Measurements from ENCODE around the gene PTPN20.

PTPN20 gene

DNA sequence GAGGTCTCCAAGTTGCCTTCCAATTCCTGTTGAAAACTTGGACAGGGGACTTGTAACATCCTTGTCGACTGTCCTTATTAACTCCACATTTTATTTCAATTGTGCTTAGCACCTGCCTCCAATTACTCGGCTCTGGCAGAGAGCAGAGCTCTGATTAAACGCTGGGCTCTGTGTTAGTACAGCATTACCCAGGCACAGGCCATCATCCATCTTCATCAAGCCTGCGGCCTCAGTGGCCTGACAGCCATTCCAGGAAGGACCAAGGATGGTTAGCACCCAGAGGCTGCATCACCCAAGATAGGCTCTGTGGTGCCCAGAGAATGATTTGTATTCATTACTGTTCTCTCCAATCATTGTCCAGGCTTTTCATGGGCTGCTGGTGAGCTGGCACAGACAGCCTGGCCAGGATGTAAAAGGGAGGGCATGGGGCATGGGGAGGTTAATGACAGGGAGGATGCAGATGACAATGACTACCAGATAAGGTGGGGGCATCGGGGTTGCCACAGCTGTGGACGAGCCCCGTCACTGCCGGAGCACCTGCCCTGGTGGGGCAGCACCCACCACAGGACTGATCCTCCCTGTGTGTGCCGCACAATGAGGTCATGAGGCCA lies 123.3 kb downstream of the PTPN20 start:
- Histone ChIP-seq H3K4me1 (ENCODE audit: control insufficient read depth, insufficient read depth, low read length) (no peaks in the 10 kb centered on the region), H3K36me3 (ENCODE audit: control insufficient read depth, insufficient read depth, low read length) (no peaks in the 10 kb centered on the region), H3K27me3 (ENCODE audit: control insufficient read depth, insufficient read depth, low read length, poor library complexity, severe bottlenecking) (no peaks in the 10 kb centered on the region), H3K9me3 (ENCODE audit: control insufficient read depth, low read length) (no peaks in the 10 kb centered on the region), H3K27ac (ENCODE audit: insufficient read depth, low read depth, low read length, poor library complexity, severe bottlenecking) (no peak overlapping the region), H3K4me3 (ENCODE audit: insufficient read depth, low read depth, low read length) (no peak overlapping the region)
- WGBS, 2 experiments, result 92 to 94% methylated on average over 9 of the region's 9 CpGs

DNA sequence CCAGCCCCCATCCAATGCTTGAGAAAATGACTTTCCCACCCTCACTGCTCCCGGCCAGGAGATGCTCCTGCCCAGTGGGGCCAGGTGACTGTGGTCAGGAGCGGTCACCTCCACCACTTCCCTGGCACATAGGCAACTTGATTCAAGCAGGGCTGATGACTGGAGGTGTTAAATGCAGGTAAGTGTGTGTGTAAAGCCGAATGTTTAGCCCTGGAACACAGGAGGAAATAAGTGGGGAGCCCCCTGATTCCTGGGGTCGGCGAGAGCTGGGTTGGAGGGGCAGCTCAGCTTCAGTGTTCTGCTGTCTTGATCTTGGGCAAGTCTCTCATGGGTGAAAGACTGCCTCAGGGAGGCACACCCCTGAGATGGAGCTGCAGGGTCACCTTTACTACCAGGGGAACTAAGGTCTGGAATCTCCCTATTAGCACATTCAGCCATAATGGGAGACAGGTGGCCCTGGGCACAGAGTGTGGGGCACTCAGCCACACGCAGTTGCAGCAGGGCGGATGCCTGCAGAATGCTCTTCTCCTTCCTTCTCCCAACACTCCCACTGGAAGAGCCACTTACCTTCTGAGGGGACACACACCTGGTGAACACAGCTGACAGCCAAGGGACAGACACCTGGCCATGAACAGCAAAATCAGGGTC lies 124.1 kb downstream of the PTPN20 start:
- Histone ChIP-seq H3K4me3 (ENCODE audit: insufficient read depth, low read depth, low read length) (no peak overlapping the region), H3K27ac (ENCODE audit: insufficient read depth, low read depth, low read length, poor library complexity, severe bottlenecking) (no peak overlapping the region), H3K9me3 (ENCODE audit: control insufficient read depth, low read length) (no peaks in the 10 kb centered on the region), H3K4me1 (ENCODE audit: control insufficient read depth, insufficient read depth, low read length) (no peaks in the 10 kb centered on the region), H3K36me3 (ENCODE audit: control insufficient read depth, insufficient read depth, low read length) (no peaks in the 10 kb centered on the region), H3K27me3 (ENCODE audit: control insufficient read depth, insufficient read depth, low read length, poor library complexity, severe bottlenecking) (no peaks in the 10 kb centered on the region)
- WGBS, 2 experiments, result 89 to 95% methylated on average over 7 of the region's 7 CpGs

DNA sequence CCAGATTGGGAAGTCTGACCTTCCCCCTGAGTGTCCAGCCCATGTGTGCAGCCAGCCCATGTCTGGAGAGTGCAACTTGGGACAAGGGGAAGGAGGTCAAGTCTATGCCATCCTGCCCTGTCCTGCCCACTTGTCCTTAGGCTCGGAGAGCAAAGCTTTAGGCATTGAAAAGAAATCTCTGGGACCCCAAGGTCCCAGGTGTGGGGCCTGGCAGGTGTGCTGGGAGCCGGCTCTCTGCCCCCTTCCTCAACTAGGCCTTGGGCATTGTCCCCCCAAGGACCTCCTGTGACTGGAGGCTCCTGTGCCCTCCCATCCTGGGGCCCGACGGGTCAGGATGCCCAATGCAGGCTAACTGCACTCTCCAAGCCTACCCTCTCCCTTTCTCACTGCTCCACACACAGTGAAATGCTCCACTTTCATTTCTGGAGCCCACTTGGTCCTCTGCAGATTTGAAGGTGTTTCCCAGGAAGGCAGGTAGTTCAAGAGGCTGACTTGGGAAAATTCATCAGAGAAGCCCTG lies 124.7 kb downstream of the PTPN20 start:
- Histone ChIP-seq H3K4me1 (ENCODE audit: control insufficient read depth, insufficient read depth, low read length) (no peaks in the 10 kb centered on the region), H3K4me3 (ENCODE audit: insufficient read depth, low read depth, low read length) (no peak overlapping the region), H3K9me3 (ENCODE audit: control insufficient read depth, low read length) (no peaks in the 10 kb centered on the region), H3K27ac (ENCODE audit: insufficient read depth, low read depth, low read length, poor library complexity, severe bottlenecking) (no peak overlapping the region), H3K36me3 (ENCODE audit: control insufficient read depth, insufficient read depth, low read length) (no peaks in the 10 kb centered on the region), H3K27me3 (ENCODE audit: control insufficient read depth, insufficient read depth, low read length, poor library complexity, severe bottlenecking) (no peaks in the 10 kb centered on the region)
- WGBS, 2 experiments, result 84 to 89% methylated on average over 4 of the region's 4 CpGs

DNA sequence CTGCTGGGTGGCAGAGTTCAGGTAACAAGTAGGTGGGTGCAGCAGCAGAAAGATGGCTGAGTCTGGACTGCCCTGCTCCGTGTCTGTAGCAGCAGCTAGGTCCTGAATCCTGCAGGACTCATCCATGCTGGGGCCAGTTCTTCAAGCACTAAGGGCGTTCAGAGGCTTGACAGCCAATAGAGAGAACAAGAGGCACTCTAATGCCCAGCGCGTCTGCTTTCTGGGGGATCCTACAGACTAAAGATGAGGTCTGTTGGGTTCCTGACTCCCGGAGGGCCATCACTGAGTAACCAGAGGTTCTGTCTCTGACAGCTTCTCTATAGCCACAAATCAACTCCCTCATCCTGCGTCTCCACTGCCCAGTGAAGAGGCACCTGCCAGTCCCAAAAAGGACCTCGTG lies 125.5 kb downstream of the PTPN20 start:
- no peaks in the 10 kb centered on the region for H3K36me3 ChIP-seq (ENCODE audit: control insufficient read depth, insufficient read depth, low read length)
- no peaks in the 10 kb centered on the region for H3K27me3 ChIP-seq (ENCODE audit: control insufficient read depth, insufficient read depth, low read length, poor library complexity, severe bottlenecking)
- no peaks in the 10 kb centered on the region for H3K9me3 ChIP-seq (ENCODE audit: control insufficient read depth, low read length)
- H3K4me1 ChIP-seq (ENCODE audit: control insufficient read depth, insufficient read depth, low read length), result no peaks in the 10 kb centered on the region
- no peak overlapping the region for H3K4me3 ChIP-seq (ENCODE audit: insufficient read depth, low read depth, low read length)
- 90 to 93% methylated on average over 7 of the region's 7 CpGs for WGBS, 2 experiments
- no peak overlapping the region for H3K27ac ChIP-seq (ENCODE audit: insufficient read depth, low read depth, low read length, poor library complexity, severe bottlenecking)

DNA sequence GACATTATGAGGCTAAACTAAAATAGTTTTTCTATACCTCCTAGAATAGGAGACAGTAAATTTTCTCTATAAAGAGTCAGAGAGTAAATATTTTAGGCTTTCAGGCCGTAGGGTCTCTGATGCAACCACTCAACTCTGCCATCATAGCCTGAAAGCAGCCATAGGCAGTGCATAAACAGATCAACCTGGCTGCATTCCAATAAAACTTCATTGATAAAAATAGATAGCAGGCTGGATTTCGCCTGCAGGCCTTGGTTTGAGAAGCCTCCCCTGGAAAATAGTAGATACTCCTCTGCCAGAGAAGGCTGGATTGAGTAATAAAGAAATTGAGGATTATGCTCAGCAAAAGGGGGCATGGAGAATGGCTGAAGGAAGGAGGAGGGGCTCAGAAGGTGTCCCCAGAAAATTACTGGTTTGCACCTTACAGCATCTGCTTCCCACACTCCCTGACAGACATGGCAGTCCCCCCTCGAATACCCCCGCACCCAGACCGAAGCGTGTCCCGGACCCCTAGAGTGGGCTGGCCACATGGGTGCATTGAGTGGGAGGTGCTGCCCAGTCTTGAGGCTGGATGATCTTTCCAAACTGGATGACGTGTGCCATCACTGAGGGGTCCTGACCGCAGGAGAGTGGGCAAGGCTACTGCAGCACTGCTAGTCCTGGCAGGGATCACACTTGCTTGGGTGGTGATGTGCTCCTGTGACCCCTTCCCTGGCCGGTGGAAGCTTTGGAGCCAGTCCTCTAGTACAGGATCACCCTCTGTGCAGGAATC lies 126.6 kb downstream of the PTPN20 start:
- no peaks in the 10 kb centered on the region for H3K27me3 ChIP-seq (ENCODE audit: control insufficient read depth, insufficient read depth, low read length, poor library complexity, severe bottlenecking)
- H3K36me3 ChIP-seq (ENCODE audit: control insufficient read depth, insufficient read depth, low read length), result no peaks in the 10 kb centered on the region
- no peaks in the 10 kb centered on the region for H3K4me1 ChIP-seq (ENCODE audit: control insufficient read depth, insufficient read depth, low read length)
- H3K4me3 ChIP-seq (ENCODE audit: insufficient read depth, low read depth, low read length), result no peak overlapping the region
- H3K27ac ChIP-seq (ENCODE audit: insufficient read depth, low read depth, low read length, poor library complexity, severe bottlenecking), result no peak overlapping the region
- no peaks in the 10 kb centered on the region for H3K9me3 ChIP-seq (ENCODE audit: control insufficient read depth, low read length)
- 89 to 91% methylated on average over 10 of the region's 10 CpGs for WGBS, 2 experiments

DNA sequence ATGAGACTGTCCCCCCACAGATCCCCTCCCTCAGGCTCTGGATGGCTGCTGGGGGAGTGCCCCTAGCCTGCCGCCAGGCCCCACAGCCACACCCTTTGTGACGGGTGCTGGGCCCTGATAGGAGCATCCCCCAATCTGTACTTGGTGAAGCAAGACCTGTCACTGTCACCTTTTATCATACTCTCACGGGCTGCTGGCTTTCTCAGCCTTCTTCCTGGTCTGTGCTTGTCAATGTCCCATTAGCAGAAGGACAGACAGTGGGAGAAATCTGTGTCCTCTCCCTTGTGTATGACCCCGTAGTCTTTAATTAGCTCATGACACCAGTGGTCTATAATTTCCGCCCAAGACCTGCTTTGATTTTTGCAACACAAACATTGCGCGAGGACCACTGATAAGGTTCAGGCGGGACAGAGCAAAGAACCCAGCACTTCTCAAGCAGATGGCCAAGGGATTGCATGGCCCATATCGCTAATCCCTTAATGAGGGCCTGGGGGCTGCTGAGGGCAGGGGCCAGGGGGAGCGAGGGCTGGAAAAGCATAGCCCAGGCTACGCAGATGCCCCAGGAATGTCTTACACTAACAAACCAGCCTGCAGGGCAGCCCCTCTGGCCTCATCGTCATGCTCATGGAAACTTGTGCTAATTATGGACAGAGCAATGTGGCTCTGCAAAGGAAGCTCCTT lies 127.8 kb downstream of the PTPN20 start:
- Histone ChIP-seq H3K27ac (ENCODE audit: insufficient read depth, low read depth, low read length, poor library complexity, severe bottlenecking) (no peak overlapping the region), H3K4me1 (ENCODE audit: control insufficient read depth, insufficient read depth, low read length) (no peaks in the 10 kb centered on the region)

DNA sequence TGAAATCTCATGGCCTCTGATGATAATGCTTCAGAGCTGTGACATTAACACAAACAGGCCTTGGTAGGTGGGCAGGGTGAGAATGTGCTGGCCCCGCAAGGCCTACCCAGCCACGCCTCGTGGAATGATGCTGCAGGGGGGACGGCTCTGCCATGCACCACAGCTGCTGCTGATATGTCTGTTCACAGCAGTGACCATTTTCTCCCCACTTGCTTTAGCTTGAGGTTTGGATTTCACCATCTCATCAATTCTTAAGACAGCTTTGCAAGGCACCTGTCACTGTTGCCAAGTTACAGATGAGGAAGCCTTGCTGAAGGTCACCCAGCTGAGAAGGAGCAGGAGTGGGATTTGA lies 128.3 kb downstream of the PTPN20 start:
- no peaks in the 10 kb centered on the region for H3K36me3 ChIP-seq (ENCODE audit: control insufficient read depth, insufficient read depth, low read length)
- H3K27ac ChIP-seq (ENCODE audit: insufficient read depth, low read depth, low read length, poor library complexity, severe bottlenecking), result no peak overlapping the region
- no peak overlapping the region for H3K4me3 ChIP-seq (ENCODE audit: insufficient read depth, low read depth, low read length)
- WGBS, 2 experiments, result 92 to 95% methylated on average over 4 of the region's 4 CpGs
- no peaks in the 10 kb centered on the region for H3K4me1 ChIP-seq (ENCODE audit: control insufficient read depth, insufficient read depth, low read length)
- no peaks in the 10 kb centered on the region for H3K9me3 ChIP-seq (ENCODE audit: control insufficient read depth, low read length)
- no peaks in the 10 kb centered on the region for H3K27me3 ChIP-seq (ENCODE audit: control insufficient read depth, insufficient read depth, low read length, poor library complexity, severe bottlenecking)

More for the DNA sequence above, 127.8 kb downstream of the PTPN20 start:
- Histone ChIP-seq H3K27me3 (ENCODE audit: control insufficient read depth, insufficient read depth, low read length, poor library complexity, severe bottlenecking) (no peaks in the 10 kb centered on the region), H3K4me3 (ENCODE audit: insufficient read depth, low read depth, low read length) (no peak overlapping the region), H3K36me3 (ENCODE audit: control insufficient read depth, insufficient read depth, low read length) (no peaks in the 10 kb centered on the region), H3K9me3 (ENCODE audit: control insufficient read depth, low read length) (no peaks in the 10 kb centered on the region)
- WGBS, 2 experiments, result 88 to 91% methylated on average over 12 of the region's 12 CpGs

DNA sequence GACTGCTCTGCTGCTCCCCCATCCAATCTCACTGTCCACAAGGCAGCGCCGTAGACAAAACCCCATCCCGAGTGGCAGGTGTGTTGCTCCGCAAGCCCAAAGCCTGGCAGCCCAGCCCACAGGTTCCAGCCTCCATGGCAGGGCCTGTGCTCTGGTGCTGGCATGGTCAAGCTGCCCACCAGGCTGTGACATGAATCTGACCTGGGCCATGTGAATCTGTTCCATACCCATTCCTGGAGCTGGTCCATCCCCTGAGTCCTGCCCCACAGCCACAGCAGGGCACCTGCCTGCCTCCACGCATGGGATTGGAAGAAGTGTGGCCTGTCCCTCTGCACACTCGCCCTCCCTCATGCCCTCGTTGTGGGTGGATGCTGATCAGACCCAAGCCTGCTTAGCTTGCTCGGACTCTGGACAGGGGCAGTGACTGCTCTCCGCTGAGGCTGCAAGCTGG lies 128.8 kb downstream of the PTPN20 start:
- Histone ChIP-seq H3K4me3 (ENCODE audit: insufficient read depth, low read depth, low read length) (no peak overlapping the region), H3K4me1 (ENCODE audit: control insufficient read depth, insufficient read depth, low read length) (no peaks in the 10 kb centered on the region), H3K27ac (ENCODE audit: insufficient read depth, low read depth, low read length, poor library complexity, severe bottlenecking) (no peak overlapping the region), H3K9me3 (ENCODE audit: control insufficient read depth, low read length) (no peaks in the 10 kb centered on the region), H3K36me3 (ENCODE audit: control insufficient read depth, insufficient read depth, low read length) (no peaks in the 10 kb centered on the region), H3K27me3 (ENCODE audit: control insufficient read depth, insufficient read depth, low read length, poor library complexity, severe bottlenecking) (no peaks in the 10 kb centered on the region)
- 93% methylated on average over 9 of the region's 9 CpGs for WGBS, 2 experiments

DNA sequence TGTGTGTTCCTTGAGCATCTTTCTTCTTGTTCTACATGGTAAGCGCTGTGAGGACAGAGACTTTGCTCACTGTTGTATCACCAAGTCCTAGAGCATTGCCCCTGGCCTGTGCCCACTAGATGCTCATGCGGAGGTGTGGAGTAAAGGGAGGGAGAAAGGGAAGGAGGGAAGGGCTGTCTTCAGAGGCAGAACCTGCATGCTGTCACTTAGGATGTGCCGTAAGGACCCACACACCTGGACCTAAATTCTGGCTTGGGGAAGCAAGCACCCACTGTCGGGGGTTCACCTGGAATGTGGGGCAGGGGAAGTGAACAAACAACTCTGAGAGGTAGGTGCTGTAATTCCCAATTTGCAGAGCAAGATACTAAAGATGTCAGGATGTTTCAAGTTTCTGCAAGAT lies 129.5 kb downstream of the PTPN20 start:
- 89 to 98% methylated on average over 4 of the region's 4 CpGs for WGBS, 2 experiments
- H3K36me3 ChIP-seq (ENCODE audit: control insufficient read depth, insufficient read depth, low read length), result no peaks in the 10 kb centered on the region

More for the DNA sequence above, 129.5 kb downstream of the PTPN20 start:
- Histone ChIP-seq H3K27me3 (ENCODE audit: control insufficient read depth, insufficient read depth, low read length, poor library complexity, severe bottlenecking) (no peaks in the 10 kb centered on the region), H3K9me3 (ENCODE audit: control insufficient read depth, low read length) (no peaks in the 10 kb centered on the region), H3K4me1 (ENCODE audit: control insufficient read depth, insufficient read depth, low read length) (no peaks in the 10 kb centered on the region), H3K27ac (ENCODE audit: insufficient read depth, low read depth, low read length, poor library complexity, severe bottlenecking) (no peak overlapping the region), H3K4me3 (ENCODE audit: insufficient read depth, low read depth, low read length) (no peak overlapping the region)
